Breast epithelium (tissue), 4 donors: ENCODE results near the gene CAMSAP2. TPM values are rescaled to one million over a fixed set of nuclear protein-coding genes. Genes with fewer than 3 reads are reported as not detected.

ENCODE experiments used
- DNase-seq, 2 donors: peaks; one replicate each; pipeline ENCODE4 v3.0.0-alpha.2; 2019; ENCODE audit warnings: low spot score in 2 of 2
- H3K27ac ChIP-seq, 2 donors: fragments of 200-600 bp; sonication (generic) in 1 of 2; one replicate each; pipeline ENCODE4 v1.5.1; 2016 to 2019; ENCODE audit warnings: mild to moderate bottlenecking in 1 of 2
- H3K27me3 ChIP-seq, 2 donors: fragments of 200-600 bp; sonication (generic) in 1 of 2; one replicate each; pipeline versions ENCODE4 v1.5.1 to v1.6.0; 2017 to 2019; ENCODE audit warnings: control low read depth in 1 of 2, mild to moderate bottlenecking in 1 of 2
- H3K36me3 ChIP-seq: fragments of 200-600 bp; one replicate; pipeline ENCODE4 v1.5.1; 2019
- H3K4me1 ChIP-seq, 2 donors: fragments of 200-600 bp; sonication (generic); one replicate each; pipeline ENCODE4 v1.5.1; 2016 to 2019; ENCODE audit warnings: control low read depth in 1 of 2
- H3K4me3 ChIP-seq, 3 donors: fragments of 200-600 bp; sonication (generic); 1 replicate in 2 of 3; 2 replicates in 1 of 3; pipeline ENCODE4 v1.5.1; 2016 to 2019; ENCODE audit warnings: mild to moderate bottlenecking in 3 of 3, moderate library complexity in 2 of 3
- H3K9me3 ChIP-seq, 2 donors: fragments of 200-600 bp; sonication (generic) in 1 of 2; one replicate each; pipeline ENCODE4 v1.5.1; 2016 to 2019; ENCODE audit warnings: control low read depth in 1 of 2
- POLR2A ChIP-seq: fragments of 450-650 bp; IDR thresholded peaks from one replicate; pipeline ENCODE4 v1.6.1; 2016; ENCODE audit warnings: antibody characterized with exemption, mild to moderate bottlenecking, moderate library complexity
- POLR2AphosphoS5 ChIP-seq, 3 donors: sonication (generic); formaldehyde crosslinking; IDR thresholded peaks; one replicate each; pipeline ENCODE4 v1.6.1; 2017; ENCODE audit warnings: antibody characterized with exemption in 3 of 3
- intact Hi-C: fragments of 100-400 bp; cut with DNase I; formaldehyde crosslinking; loops from one replicate; pipeline ENCODE4 v1.15.1; 2023; ENCODE audit warnings: low total_unique reads
- total RNA-seq, 3 donors: library from RNA; depleted of rRNA; stranded (reverse); fragments of >200 nt; gene quantifications; one replicate each; pipeline ENCODE4 v1.1.0, GENCODE V29; 2016
- TF ChIP-seq, protein P1 (sequence below), 3 donors: fragments of 450-650 bp; IDR thresholded peaks; one replicate each; pipeline ENCODE4 v1.5.1; 2016 to 2017; ENCODE audit warnings: antibody characterized with exemption in 3 of 3, mild to moderate bottlenecking in 3 of 3, moderate library complexity in 3 of 3

CAMSAP2 gene
- total RNA-seq, 3 donors from 2014 or later: 36.4 to 42.4 (median 38.6) TPM

DNA sequence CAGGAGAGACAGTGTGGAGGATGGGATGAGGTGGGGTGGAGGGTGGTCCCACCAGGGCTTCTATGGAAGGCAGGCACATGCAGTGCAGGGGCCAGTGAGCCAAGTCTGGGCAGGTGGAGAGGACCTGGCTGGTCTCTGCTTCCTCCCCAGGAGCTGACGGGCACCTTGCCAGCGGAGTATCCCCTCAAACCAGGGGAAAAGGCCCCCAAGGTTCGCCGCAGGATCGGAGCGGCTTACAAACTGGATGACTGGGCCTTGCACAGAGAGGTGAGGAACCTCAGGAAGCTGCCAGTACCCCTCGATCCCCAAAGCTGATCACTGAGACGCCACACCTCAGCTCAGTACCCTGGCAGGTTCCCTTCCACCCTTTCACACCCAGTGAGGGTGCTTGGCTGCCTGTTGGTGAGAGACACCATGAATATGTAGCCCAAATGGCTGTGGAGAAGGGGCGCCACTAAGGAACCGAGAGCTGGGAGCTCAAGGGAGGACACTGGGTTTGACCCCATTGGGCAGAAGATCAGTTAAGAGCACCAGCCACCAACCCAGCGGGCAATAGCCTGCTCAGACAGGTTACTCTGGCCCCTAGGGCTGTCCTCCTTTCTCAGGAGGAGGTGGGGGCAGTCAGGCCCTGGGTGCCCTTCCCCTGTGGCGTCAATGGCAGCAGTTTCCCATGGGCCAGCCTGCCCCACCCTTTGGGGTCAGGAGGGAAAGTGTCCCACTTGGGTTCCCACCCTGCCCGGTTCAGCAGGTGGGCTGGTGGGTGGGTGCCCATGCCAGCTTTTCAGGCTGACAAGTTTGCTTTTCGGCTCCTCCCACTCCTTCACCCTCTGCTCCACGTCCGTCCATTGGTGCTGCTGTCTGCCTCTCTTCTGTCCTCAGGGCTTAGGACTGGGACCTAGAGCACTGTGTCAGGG lies 161.5 kb downstream of the CAMSAP2 start:
- intact Hi-C loops: no loop called here
- no peak for DNase-seq
- TF ChIP-seq POLR2A: no peak
- TF ChIP-seq POLR2AphosphoS5 (IDR thresholded peaks at IDR 0.05): no peak
- TF ChIP-seq, protein P1, sequence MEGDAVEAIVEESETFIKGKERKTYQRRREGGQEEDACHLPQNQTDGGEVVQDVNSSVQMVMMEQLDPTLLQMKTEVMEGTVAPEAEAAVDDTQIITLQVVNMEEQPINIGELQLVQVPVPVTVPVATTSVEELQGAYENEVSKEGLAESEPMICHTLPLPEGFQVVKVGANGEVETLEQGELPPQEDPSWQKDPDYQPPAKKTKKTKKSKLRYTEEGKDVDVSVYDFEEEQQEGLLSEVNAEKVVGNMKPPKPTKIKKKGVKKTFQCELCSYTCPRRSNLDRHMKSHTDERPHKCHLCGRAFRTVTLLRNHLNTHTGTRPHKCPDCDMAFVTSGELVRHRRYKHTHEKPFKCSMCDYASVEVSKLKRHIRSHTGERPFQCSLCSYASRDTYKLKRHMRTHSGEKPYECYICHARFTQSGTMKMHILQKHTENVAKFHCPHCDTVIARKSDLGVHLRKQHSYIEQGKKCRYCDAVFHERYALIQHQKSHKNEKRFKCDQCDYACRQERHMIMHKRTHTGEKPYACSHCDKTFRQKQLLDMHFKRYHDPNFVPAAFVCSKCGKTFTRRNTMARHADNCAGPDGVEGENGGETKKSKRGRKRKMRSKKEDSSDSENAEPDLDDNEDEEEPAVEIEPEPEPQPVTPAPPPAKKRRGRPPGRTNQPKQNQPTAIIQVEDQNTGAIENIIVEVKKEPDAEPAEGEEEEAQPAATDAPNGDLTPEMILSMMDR (IDR thresholded peaks at IDR 0.05): no peak
- H3K4me3 ChIP-seq: no peak overlapping the region
- no peaks in the 10 kb centered on the region for H3K27me3 ChIP-seq
- H3K36me3 ChIP-seq: no peaks in the 10 kb centered on the region
- H3K4me1 ChIP-seq: no peaks in the 10 kb centered on the region
- no peak overlapping the region for H3K27ac ChIP-seq
- H3K9me3 ChIP-seq: no peaks in the 10 kb centered on the region

DNA sequence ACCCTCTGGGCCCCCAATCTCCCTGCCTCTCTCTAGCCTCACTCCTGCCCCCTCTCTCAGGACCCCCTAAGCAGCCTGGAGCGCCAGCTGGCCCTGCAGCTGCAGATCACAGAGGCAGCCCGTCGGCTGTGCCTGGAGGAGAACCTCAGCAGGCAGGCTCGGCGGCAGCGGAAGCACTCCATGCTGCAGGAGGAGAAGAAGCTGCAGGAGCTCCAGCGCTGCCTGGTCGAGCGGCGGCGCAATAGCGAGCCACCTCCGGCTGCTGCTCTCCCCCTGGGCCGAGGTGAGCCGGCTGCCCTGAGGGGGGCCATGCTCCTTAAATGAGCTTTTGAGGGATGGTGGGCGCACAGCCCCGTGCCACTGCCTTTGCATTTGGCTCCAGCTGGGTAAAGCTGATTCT lies 162.2 kb downstream of the CAMSAP2 start:
- Histone ChIP-seq H3K9me3 (no peaks in the 10 kb centered on the region), H3K4me1 (no peaks in the 10 kb centered on the region), H3K27me3 (no peaks in the 10 kb centered on the region), H3K4me3 (no peak overlapping the region), H3K36me3 (no peaks in the 10 kb centered on the region), H3K27ac (no peak overlapping the region)
- DNase-seq: no peak
- TF ChIP-seq POLR2A (no peak), POLR2AphosphoS5 (IDR thresholded peaks at IDR 0.05) (no peak)
- TF ChIP-seq, protein P1 (IDR thresholded peaks at IDR 0.05): no peak
- intact Hi-C loops: no loop called here

DNA sequence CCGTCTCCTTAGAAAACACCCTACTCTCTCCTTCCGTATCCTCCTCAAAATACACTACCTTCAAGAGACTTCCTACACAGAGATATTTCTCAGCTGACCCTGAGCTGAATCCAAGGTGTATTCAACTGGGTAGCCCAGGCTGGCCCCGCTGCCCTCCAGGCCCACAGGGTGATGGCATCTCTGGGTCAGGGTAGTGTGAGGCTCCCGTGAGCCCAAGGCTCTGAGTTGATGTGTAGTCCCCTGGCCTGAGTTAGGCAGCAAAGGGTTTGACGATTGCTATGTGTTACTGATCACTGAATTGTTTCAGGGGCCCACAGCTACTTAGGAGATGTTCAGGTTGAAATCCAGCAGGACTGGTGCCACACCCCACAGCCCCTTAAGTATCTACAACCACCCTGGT lies 162.7 kb downstream of the CAMSAP2 start:
- no peaks in the 10 kb centered on the region for H3K4me1 ChIP-seq
- no peaks in the 10 kb centered on the region for H3K36me3 ChIP-seq
- intact Hi-C loops: no loop called here
- DNase-seq: no peak
- no peaks in the 10 kb centered on the region for H3K27me3 ChIP-seq
- TF ChIP-seq, protein P1 (IDR thresholded peaks at IDR 0.05): no peak
- TF ChIP-seq POLR2AphosphoS5 (IDR thresholded peaks at IDR 0.05) (no peak), POLR2A (no peak)
- H3K4me3 ChIP-seq: no peak overlapping the region
- no peaks in the 10 kb centered on the region for H3K9me3 ChIP-seq
- no peak overlapping the region for H3K27ac ChIP-seq

DNA sequence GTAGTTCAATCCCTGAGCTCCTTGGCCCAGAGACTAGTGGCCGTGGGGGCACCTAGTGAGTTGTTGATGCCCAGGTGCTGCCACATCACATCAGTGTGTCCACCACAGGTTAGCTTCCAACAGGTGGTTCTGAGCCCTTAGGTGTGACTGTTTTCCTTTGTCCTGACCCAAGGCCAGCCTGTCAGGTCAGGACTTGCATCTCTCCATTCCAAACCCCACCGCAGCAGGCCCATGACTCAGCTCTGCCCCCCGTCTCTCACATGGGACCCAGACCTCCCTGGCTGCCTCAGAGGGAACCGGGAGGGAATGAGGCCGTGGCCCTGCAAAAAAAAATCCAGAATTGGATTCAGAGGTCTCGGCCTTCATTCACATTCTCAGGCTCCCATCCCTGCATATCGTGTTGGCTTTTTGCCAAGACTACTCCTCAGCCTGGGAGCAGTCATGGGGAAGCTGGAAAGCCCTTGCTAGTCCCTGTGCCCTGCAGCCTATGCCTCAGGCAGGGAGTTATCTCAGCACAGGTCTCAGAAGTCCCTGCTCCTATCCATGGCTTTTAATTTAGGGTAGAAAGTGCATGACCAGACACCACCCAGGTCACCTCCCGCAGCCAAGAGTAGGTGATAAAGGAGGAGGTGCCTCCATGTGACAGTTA lies 163.2 kb downstream of the CAMSAP2 start:
- H3K27me3 ChIP-seq: no peaks in the 10 kb centered on the region
- no peak for DNase-seq
- TF ChIP-seq, protein P1 (IDR thresholded peaks at IDR 0.05): no peak
- intact Hi-C loops: no loop called here
- no peak overlapping the region for H3K4me3 ChIP-seq
- H3K27ac ChIP-seq: no peak overlapping the region
- no peaks in the 10 kb centered on the region for H3K4me1 ChIP-seq
- H3K9me3 ChIP-seq: no peaks in the 10 kb centered on the region
- H3K36me3 ChIP-seq: no peaks in the 10 kb centered on the region

DNA sequence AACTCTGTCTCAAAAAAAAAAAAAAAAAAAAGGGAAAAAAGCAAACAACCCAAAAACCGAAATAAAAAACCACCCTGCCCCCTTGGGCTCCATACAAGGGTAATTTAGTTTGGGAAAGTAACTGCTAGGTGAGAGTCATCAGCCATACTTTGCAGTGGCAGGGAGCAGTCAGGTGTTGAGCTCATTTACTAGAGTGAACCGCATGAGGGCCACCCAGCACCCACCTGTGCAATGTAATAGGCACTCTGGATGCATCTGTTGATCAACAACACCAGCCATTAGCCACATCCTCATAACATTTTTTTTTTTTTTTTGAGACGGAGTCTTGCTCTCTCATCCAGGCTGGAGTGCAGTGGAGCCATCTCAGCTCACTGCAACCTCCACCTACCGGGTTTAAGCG lies 165.1 kb downstream of the CAMSAP2 start:
- H3K4me1 ChIP-seq: peaks cover 0 to 2% of the 10 kb centered on the region in 2 donors
- no peak overlapping the region for H3K4me3 ChIP-seq
- no peaks in the 10 kb centered on the region for H3K36me3 ChIP-seq
- no peaks in the 10 kb centered on the region for H3K27me3 ChIP-seq
- no peak for DNase-seq
- intact Hi-C loops: no loop called here
- TF ChIP-seq POLR2AphosphoS5 (IDR thresholded peaks at IDR 0.05) (no peak), POLR2A (no peak)
- TF ChIP-seq, protein P1 (IDR thresholded peaks at IDR 0.05): no peak
- no peaks in the 10 kb centered on the region for H3K9me3 ChIP-seq
- H3K27ac ChIP-seq: no peak overlapping the region
